Osteoblast (primary cell): Measurements from ENCODE around the gene NARF. TPM values are rescaled to one million over a fixed set of nuclear protein-coding genes. Genes with fewer than 3 reads are reported as not detected.

ENCODE experiments used
- DNase-seq: peaks from one replicate; pipeline ENCODE4 v3.0.0; 2011; ENCODE audit warnings: low spot score, mixed read lengths; ENCODE audit not compliant: insufficient read length; ENCODE audit errors: missing footprints
- H2AFZ ChIP-seq: 2 replicates; pipeline ENCODE4 v1.6.0; 2011; ENCODE audit warnings: mild to moderate bottlenecking, low read length
- H3K27ac ChIP-seq: 2 replicates; pipeline ENCODE4 v1.5.1; 2011; ENCODE audit warnings: mild to moderate bottlenecking, low read depth, low read length, moderate library complexity
- H3K27me3 ChIP-seq: 2 replicates; pipeline ENCODE4 v1.6.0; 2012; ENCODE audit warnings: mild to moderate bottlenecking, control low read depth, inconsistent platforms, low read length, moderate library complexity; ENCODE audit not compliant: insufficient read depth
- H3K36me3 ChIP-seq: 2 replicates; pipeline ENCODE4 v1.5.1; 2011; ENCODE audit warnings: mild to moderate bottlenecking, low read length, control low read depth, moderate library complexity; ENCODE audit not compliant: insufficient read depth
- H3K4me1 ChIP-seq: 2 replicates; pipeline ENCODE4 v1.5.1; 2011; ENCODE audit warnings: mild to moderate bottlenecking, low read length, control low read depth, moderate library complexity; ENCODE audit not compliant: insufficient read depth
- H3K4me2 ChIP-seq: 2 replicates; pipeline ENCODE4 v1.6.0; 2011; ENCODE audit warnings: mild to moderate bottlenecking, low read length; ENCODE audit not compliant: insufficient read depth
- H3K4me3 ChIP-seq: fragments of 200-600 bp; sonication (generic); 3 replicates; pipeline ENCODE4 v1.5.1; 2012; ENCODE audit warnings: mild to moderate bottlenecking, low read length, inconsistent platforms; ENCODE audit not compliant: insufficient read depth
- H3K79me2 ChIP-seq: 2 replicates; pipeline ENCODE4 v1.6.0; 2012; ENCODE audit warnings: mild to moderate bottlenecking, low read length, control low read depth, inconsistent platforms; ENCODE audit not compliant: insufficient read depth
- H3K9me3 ChIP-seq: 2 replicates; pipeline ENCODE4 v1.5.1; 2011; ENCODE audit warnings: low read depth, low read length, control low read depth
- H4K20me1 ChIP-seq: 2 replicates; pipeline ENCODE4 v1.6.0; 2012; ENCODE audit warnings: mild to moderate bottlenecking, low read length, control low read depth; ENCODE audit not compliant: insufficient read depth
- total RNA-seq: library from RNA; depleted of rRNA; stranded (reverse); fragments of >200 nt; gene quantifications from 2 replicates; pipeline ENCODE4 v1.2.3, GENCODE V29; 2012
- TF ChIP-seq, protein P1 (sequence below): IDR thresholded peaks from 2 replicates; pipeline ENCODE4 v1.5.1; 2011; ENCODE audit warnings: mild to moderate bottlenecking, low read depth, low read length, moderate library complexity; ENCODE audit errors: extremely low read depth

The NARF gene
- total RNA-seq, 1 donor: 34.4 TPM

DNA sequence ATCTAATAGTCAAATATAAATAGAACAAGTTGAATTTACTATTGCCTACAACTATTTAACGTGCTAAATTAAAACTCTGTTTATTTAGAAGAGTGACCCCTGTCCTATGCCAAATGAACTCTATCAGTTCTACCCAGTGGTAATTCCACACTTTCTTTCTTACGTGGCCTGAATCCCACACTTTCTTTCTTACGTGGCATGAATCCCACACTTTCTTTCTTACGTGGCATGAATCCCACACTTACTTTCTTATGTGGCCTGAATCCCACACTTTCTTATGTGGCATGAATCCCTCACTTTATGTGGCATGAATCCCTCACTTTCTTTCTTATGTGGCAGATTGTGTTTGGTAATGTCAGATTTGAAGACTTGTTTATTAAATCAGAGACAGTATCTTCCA, 67.2 kb downstream of the NARF start:
- H4K20me1 ChIP-seq: peaks cover 63% of the 10 kb centered on the region
- H3K36me3 ChIP-seq: no peaks in the 10 kb centered on the region
- no peaks in the 10 kb centered on the region for H3K9me3 ChIP-seq
- peaks cover 14% of the 10 kb centered on the region for H3K4me1 ChIP-seq
- no peak overlapping the region for H2AFZ ChIP-seq
- no peak overlapping the region for H3K4me3 ChIP-seq
- H3K4me2 ChIP-seq: no peak overlapping the region
- no peaks in the 10 kb centered on the region for H3K27me3 ChIP-seq
- no peak overlapping the region for H3K27ac ChIP-seq
- H3K79me2 ChIP-seq: peaks cover 99% of the 10 kb centered on the region
- no peak for DNase-seq
- TF ChIP-seq, protein P1, sequence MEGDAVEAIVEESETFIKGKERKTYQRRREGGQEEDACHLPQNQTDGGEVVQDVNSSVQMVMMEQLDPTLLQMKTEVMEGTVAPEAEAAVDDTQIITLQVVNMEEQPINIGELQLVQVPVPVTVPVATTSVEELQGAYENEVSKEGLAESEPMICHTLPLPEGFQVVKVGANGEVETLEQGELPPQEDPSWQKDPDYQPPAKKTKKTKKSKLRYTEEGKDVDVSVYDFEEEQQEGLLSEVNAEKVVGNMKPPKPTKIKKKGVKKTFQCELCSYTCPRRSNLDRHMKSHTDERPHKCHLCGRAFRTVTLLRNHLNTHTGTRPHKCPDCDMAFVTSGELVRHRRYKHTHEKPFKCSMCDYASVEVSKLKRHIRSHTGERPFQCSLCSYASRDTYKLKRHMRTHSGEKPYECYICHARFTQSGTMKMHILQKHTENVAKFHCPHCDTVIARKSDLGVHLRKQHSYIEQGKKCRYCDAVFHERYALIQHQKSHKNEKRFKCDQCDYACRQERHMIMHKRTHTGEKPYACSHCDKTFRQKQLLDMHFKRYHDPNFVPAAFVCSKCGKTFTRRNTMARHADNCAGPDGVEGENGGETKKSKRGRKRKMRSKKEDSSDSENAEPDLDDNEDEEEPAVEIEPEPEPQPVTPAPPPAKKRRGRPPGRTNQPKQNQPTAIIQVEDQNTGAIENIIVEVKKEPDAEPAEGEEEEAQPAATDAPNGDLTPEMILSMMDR: no peak

GRCh38 chr17:82527898-82528297, 69.4 kb downstream of the NARF start:
- Histone ChIP-seq H3K4me2 (no peak overlapping the region), H3K4me3 (no peak overlapping the region), H3K36me3 (no peaks in the 10 kb centered on the region), H3K27me3 (no peaks in the 10 kb centered on the region), H2AFZ (no peak overlapping the region), H3K79me2 (peaks cover 99% of the 10 kb centered on the region), H3K27ac (peak overlapping the region; percentile 8), H3K4me1 (peaks cover 22% of the 10 kb centered on the region), H3K9me3 (no peaks in the 10 kb centered on the region), H4K20me1 (peaks cover 62% of the 10 kb centered on the region)
- DNase-seq: no peak
- TF ChIP-seq, protein P1: no peak

DNA sequence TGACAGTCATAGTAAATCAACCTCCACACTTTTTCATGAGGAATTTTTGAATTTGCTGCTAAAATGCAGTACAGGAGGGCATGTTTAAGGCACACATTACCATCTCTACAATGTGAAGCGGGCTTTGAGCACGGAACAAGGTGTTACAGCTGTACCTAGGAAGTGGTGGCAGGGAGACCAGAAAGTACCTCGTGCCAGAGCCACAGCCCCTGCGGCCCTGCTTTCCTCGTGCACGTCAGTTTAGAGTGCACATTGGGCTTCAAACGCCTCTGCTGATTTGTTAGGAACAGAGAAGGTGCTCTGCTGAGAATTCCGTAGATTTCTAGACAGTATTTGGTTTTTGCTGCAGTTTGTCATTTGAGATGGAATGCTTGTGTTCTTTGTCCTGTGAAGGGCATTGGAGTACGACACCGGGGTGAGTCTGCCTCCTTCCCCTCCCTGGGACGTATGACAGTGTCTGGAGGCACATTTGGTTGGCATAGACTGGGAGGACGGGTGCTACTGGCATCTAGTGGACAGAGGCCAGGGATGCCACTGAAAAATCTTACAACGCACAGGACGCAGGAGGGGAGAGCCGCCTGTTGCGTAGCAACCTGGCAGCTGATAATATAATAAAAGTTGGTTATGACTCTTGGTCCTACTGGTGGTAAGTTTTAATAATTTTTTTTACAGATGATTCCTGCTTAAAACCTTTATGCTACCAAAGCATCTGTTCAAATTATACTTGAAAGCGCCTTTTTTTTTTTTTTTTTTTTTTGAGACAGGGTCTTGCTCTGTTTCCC, 70.1 kb downstream of the NARF start:
- no peaks in the 10 kb centered on the region for H3K9me3 ChIP-seq
- H4K20me1 ChIP-seq: peaks cover 60% of the 10 kb centered on the region
- peaks cover 99% of the 10 kb centered on the region for H3K79me2 ChIP-seq
- H3K36me3 ChIP-seq: no peaks in the 10 kb centered on the region
- no peak overlapping the region for H2AFZ ChIP-seq
- no peaks in the 10 kb centered on the region for H3K27me3 ChIP-seq
- H3K4me2 ChIP-seq: peak overlapping the region; percentile 21
- no peak overlapping the region for H3K4me3 ChIP-seq
- peaks cover 22% of the 10 kb centered on the region for H3K4me1 ChIP-seq
- peak overlapping the region; percentile 40 for H3K27ac ChIP-seq
- DNase-seq: peak; percentile 85
- TF ChIP-seq, protein P1: peak; percentile 67

- H4K20me1 ChIP-seq: peaks cover 57% of the 10 kb centered on the region
- H3K27me3 ChIP-seq: no peaks in the 10 kb centered on the region
- no peak overlapping the region for H3K4me3 ChIP-seq
- peaks cover 22% of the 10 kb centered on the region for H3K4me1 ChIP-seq
- H3K27ac ChIP-seq: peak overlapping the region; percentile 1
- no peak overlapping the region for H3K4me2 ChIP-seq
- TF ChIP-seq, protein P1: no peak
- DNase-seq: no peak
- H3K79me2 ChIP-seq: peaks cover 99% of the 10 kb centered on the region
- H3K9me3 ChIP-seq: no peaks in the 10 kb centered on the region
- no peaks in the 10 kb centered on the region for H3K36me3 ChIP-seq
- no peak overlapping the region for H2AFZ ChIP-seq
Observed at GRCh38 chr17:82529914-82530300, 71.4 kb downstream of the NARF start.
